Gastrocnemius medialis (tissue), 4 donors: ENCODE measurements around the gene PDE10A.

Source experiments
- POLR2A ChIP-seq, 2 donors: fragments of 450-650 bp; IDR thresholded peaks; one replicate each; pipeline ENCODE4 v1.6.1; 2017; ENCODE audit warnings: antibody characterized with exemption in 2 of 2, mild to moderate bottlenecking in 2 of 2, moderate library complexity in 2 of 2
- TF ChIP-seq, protein P1 (sequence below), 5 experiments: fragments of 450-650 bp in 3 of 5; fragments of 200-600 bp in 2 of 5; sonication (generic) in 2 of 5; IDR thresholded peaks in 4 of 5; conservative IDR thresholded peaks in 1 of 5; 1 replicate in 4 of 5; 2 replicates in 1 of 5; pipeline ENCODE4 v1.5.1; 2016 to 2019; ENCODE audit warnings: antibody characterized with exemption in 5 of 5, mild to moderate bottlenecking in 3 of 5, moderate library complexity in 3 of 5

DNA sequence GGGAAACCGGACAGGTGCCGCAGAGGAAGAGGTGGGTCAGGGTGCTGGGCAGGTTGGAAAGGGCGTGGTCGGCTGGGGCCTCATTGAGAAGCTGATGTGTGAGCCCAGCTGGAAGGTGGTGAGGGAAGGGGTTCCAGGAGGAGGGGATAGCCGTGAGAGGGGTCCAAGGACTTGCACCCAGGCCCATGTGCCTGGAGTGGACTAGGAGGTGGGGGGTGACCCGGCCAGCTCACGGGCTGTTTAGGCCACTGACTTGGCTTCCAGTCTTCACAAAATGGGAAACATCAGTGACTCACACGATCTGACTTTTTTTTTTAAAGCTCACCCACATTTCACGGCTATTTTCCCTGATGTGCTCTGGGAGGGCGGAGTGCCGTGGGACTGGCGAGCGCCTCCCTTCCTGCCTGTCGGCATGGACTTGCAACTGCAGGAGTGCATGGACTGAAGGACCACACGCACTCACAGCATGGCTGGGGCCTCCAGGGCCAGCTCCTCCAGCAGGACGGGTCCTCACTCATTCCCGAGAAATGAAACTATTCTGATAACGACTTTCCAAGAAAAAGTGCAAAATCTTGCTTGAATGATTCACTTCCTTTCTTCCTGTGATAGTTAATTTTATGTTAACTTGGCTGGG lies 13.5 kb upstream of the PDE10A start:
- no peak for TF ChIP-seq POLR2A (IDR thresholded peaks at IDR 0.05)
- TF ChIP-seq, protein P1, sequence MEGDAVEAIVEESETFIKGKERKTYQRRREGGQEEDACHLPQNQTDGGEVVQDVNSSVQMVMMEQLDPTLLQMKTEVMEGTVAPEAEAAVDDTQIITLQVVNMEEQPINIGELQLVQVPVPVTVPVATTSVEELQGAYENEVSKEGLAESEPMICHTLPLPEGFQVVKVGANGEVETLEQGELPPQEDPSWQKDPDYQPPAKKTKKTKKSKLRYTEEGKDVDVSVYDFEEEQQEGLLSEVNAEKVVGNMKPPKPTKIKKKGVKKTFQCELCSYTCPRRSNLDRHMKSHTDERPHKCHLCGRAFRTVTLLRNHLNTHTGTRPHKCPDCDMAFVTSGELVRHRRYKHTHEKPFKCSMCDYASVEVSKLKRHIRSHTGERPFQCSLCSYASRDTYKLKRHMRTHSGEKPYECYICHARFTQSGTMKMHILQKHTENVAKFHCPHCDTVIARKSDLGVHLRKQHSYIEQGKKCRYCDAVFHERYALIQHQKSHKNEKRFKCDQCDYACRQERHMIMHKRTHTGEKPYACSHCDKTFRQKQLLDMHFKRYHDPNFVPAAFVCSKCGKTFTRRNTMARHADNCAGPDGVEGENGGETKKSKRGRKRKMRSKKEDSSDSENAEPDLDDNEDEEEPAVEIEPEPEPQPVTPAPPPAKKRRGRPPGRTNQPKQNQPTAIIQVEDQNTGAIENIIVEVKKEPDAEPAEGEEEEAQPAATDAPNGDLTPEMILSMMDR (IDR thresholded peaks at IDR 0.05 in 4 of 5, conservative IDR thresholded peaks at IDR 0.05 in 1 of 5): no peak
